Right lobe of liver (tissue), 4 donors: ENCODE measurements around the gene PLA2G15.

Source experiments
- POLR2A ChIP-seq: fragments of 450-650 bp; IDR thresholded peaks from one replicate; pipeline ENCODE4 v1.6.1; 2017; ENCODE audit warnings: antibody characterized with exemption, mild to moderate bottlenecking
- TF ChIP-seq, protein P1 (sequence below), 4 donors: fragments of 200-600 bp in 3 of 4; fragments of 450-650 bp in 1 of 4; IDR thresholded peaks; one replicate each; pipeline versions ENCODE4 v1.5.1 to v1.8.0; 2016 to 2022; ENCODE audit warnings: antibody characterized with exemption in 4 of 4, mild to moderate bottlenecking in 2 of 4
- donor health status: DM: no; HTN: no; CAD: no.
- donor health status: DM: no; HTN: no; CAD: no.
- donor health status: DM: no; HTN: yes; CAD: no.

DNA sequence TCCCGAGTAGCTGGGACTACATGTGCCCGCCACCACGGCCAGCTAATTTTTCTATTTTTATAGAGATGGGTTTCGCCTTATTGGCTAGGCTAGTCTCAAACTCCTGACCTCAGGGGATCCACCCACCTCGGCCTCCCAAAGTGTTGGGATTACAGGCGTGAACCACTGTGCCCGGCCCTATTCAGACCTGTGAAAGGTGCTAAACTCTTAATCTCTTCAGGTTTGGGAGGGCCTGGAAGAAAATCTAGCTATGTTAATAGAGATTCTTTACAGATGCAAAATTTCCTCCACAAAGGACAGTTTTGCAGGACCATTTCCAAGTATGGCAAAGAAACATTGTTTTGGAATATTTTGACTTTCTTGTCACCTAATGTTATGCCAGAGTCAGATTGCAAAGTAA is 3.1 kb upstream of the PLA2G15 start:
- no peak for TF ChIP-seq POLR2A
- TF ChIP-seq, protein P1, sequence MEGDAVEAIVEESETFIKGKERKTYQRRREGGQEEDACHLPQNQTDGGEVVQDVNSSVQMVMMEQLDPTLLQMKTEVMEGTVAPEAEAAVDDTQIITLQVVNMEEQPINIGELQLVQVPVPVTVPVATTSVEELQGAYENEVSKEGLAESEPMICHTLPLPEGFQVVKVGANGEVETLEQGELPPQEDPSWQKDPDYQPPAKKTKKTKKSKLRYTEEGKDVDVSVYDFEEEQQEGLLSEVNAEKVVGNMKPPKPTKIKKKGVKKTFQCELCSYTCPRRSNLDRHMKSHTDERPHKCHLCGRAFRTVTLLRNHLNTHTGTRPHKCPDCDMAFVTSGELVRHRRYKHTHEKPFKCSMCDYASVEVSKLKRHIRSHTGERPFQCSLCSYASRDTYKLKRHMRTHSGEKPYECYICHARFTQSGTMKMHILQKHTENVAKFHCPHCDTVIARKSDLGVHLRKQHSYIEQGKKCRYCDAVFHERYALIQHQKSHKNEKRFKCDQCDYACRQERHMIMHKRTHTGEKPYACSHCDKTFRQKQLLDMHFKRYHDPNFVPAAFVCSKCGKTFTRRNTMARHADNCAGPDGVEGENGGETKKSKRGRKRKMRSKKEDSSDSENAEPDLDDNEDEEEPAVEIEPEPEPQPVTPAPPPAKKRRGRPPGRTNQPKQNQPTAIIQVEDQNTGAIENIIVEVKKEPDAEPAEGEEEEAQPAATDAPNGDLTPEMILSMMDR (IDR thresholded peaks at IDR 0.05): no peak
